Stimulated activated CD8-positive, alpha-beta memory T cell treated with anti-CD3 and anti-CD28 coated beads, Interleukin-4, amount 100 ng/mL, for 24 hours (primary cell): ENCODE measurements around the gene FAM133A.

Experiments
- DNase-seq: peaks from one replicate; pipeline ENCODE4 v3.0.0-alpha.2; 2020; ENCODE audit warnings: low read depth

The FAM133A gene

GRCh38 chrX:93673869-93674271 lies at the start of gene FAM133A:
TSS of gene FAM133A (plus strand) at chrX:93674206. CDS start at chrX:93709420, 35,214 bp downstream.
- DNase-seq = no peak

GRCh38 chrX:93637591-93637990 lies 36.4 kb upstream of the FAM133A start:
- no peak for DNase-seq

- DNase-seq = no peak
Measured at GRCh38 chrX:93649381-93649780, 24.6 kb upstream of the FAM133A start.

GRCh38 chrX:93660575-93660974 lies 13.4 kb upstream of the FAM133A start:
- DNase-seq = no peak

- DNase-seq = peak; percentile 41
Measured at GRCh38 chrX:93673056-93673868, 744 bp upstream of the FAM133A start, which contains the start of gene NAP1L3. TSS of gene NAP1L3 (minus strand) at chrX:93673578. CDS start at chrX:93673304, 274 bp downstream.

GRCh38 chrX:93695981-93696380 lies 22.0 kb downstream of the FAM133A start:
- no peak for DNase-seq

GRCh38 chrX:93703701-93704100 lies 29.7 kb downstream of the FAM133A start:
- DNase-seq = no peak

- DNase-seq = no peak
Measured at GRCh38 chrX:93711076-93711475, 37.1 kb downstream of the FAM133A start.

GRCh38 chrX:93741811-93742210 lies 67.8 kb downstream of the FAM133A start:
- DNase-seq = no peak

- DNase-seq = no peak
Measured at GRCh38 chrX:93760163-93760562, 86.2 kb downstream of the FAM133A start.
